ENCODE measurements around the gene UTP25.

DNA sequence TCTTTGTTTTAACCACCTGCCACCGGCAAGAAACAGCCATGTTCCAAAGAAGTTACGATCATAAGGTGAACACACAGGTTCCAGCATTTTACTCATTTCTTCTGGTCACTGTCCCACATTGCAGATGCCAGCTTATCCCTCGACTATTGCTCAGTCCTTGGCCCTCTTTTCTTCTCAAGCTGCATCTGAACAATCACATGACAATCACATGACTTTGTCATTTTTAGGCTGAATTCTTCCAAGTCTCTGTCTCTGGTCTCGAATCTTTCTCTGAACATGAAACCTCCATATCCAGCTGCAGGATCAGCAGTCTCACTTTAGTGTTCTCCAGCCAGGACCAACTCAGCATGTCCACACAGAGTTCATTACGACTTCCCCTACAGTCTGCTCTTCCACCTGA is 53.8 kb downstream of the UTP25 start:
- no peak for TF ChIP-seq POLR2A (IDR thresholded peaks at IDR 0.05)
- TF ChIP-seq, protein P1, sequence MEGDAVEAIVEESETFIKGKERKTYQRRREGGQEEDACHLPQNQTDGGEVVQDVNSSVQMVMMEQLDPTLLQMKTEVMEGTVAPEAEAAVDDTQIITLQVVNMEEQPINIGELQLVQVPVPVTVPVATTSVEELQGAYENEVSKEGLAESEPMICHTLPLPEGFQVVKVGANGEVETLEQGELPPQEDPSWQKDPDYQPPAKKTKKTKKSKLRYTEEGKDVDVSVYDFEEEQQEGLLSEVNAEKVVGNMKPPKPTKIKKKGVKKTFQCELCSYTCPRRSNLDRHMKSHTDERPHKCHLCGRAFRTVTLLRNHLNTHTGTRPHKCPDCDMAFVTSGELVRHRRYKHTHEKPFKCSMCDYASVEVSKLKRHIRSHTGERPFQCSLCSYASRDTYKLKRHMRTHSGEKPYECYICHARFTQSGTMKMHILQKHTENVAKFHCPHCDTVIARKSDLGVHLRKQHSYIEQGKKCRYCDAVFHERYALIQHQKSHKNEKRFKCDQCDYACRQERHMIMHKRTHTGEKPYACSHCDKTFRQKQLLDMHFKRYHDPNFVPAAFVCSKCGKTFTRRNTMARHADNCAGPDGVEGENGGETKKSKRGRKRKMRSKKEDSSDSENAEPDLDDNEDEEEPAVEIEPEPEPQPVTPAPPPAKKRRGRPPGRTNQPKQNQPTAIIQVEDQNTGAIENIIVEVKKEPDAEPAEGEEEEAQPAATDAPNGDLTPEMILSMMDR (IDR thresholded peaks at IDR 0.05), result no peak
